ENCODE data around the gene ABLIM1.

The ABLIM1 gene

DNA sequence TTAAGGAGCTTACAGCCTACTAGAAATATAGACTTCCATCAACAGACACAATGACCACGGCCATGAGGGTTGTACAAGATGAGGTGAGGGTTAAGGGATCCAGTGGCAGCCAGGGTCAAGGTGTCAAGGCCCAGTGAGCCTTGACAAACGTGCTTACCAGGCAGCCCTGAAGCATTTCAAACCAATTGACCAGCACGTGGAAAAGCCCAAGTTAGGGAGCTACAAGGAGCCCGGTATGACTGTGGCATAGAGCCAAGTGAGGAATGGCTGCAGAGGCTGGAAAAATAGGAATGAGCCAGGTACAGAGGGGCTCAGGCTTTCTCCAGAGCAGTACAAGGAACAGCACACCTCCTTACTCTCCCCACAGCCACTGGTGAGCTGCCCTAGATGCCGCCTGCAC, 266.5 kb downstream of the ABLIM1 start:
- no peak for DNase-seq (ENCODE audit: low spot score)

DNA sequence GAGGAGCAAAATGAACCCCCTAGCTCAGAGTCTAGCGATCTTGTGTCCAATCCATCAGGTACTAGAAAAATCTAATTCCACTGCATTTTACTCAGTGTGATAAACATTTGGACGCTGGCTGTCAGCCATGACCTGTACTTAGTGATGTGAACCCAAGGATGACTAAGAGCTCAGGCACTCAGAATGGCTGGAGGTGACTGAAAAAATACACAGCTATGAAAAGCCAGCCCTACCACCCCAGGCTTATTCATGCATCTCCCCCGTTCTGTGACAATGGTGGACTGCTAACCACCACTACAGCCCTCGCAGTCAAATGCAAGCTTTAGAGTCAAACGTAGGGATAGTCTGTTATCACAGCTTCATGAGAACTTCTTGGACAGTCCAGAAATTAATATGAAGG, 268.6 kb downstream of the ABLIM1 start:
- DNase-seq (ENCODE audit: low spot score) = peak; percentile 47

DNA sequence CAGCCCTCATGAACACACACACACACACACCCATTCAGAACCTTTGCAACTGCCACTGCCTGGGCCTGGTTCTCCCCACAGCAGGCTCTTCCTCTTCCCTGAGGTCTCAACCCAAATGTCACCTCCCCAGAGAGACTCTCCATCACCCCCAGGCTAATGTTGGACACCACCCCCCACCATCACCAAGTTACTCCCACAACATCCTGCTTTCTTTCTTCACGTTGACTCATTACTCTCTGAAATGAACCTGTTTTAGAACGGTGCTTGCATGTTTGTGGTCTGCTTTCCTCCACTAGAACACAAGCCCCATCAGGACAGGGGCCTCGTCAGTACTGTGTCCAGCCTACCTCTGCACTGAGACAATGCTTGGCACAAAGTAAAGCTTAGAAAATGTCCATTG, 269.8 kb downstream of the ABLIM1 start:
- DNase-seq (ENCODE audit: low spot score) = no peak

DNA sequence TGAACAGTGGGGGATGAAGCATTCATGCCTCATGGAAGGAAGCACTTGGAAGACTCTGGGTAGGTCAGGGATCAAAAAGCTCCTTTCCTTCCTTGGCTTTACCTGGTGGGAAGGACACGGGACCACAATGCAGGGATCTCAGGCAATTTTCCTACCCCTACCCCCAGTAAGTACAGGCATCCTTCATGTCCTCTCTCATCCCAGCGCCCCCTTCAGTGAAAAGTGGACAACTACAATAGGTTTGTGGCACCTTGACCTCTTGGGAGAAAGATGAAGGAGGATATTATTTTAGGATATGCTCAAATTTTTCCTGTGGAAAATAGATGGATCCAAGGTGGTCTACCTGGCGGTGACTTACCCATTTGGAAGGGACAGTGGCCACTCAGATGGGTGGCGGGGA, 270.3 kb downstream of the ABLIM1 start:
- DNase-seq (ENCODE audit: low spot score) = no peak

DNA sequence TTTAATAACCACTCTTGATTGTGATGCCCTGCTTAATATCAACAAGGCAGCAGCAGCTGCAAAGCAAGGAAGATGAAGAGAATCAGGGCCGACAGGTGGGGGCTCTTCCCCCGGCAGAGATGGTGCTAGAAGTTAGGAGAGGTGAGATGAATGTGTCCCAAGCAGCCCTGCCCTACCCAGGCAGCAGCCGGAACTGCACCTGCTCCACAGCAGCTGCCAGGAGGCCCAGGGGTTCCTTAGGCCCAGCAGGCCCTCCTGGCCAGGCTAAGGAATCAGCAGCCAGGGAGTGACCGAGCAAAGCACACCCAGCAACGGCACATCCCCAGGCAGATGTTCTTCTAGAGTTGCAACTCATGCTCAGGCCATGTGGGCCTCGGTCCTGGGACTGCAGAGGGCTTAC, 271.6 kb downstream of the ABLIM1 start:
- no peak for DNase-seq (ENCODE audit: low spot score)

DNA sequence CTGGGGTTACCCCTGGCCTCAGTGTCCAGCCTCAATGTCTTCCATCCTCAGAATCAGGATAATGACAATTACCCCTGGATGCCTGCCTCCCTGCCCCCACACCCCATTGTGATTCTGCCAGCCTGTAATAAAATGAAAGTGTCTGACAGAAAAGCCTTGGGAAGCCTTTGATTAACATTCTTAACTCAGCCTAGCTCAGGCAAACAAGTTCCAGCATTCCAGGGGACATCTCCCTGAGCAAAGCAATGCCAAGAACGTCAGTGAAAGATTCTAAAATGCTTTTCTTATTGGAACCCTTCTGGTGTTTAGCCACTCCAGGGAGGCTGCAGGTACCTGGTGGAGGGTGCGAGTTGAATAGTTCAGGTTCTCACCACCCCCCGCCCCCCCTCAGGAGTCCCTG, 272.5 kb downstream of the ABLIM1 start:
- no peak for DNase-seq (ENCODE audit: low spot score)

DNA sequence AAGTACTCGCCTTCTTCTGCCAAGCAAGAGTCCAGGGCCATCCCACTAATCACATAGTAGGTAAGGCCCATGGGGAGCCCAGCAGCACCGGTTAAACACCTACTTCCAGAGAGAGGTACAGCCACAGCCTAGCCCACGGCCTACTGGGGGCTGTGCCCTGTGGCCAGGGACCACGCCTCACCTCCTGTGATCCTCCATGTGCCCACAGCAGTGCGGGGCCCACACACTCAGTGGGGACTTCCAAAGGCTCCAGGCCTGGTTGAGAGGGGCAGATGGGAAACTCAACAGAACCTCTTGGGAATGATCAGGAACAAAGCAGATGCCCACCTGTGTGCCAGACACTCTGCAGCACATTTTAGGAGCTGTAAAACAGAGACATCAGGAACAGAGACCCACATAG, 273.5 kb downstream of the ABLIM1 start:
- no peak for DNase-seq (ENCODE audit: low spot score)

DNA sequence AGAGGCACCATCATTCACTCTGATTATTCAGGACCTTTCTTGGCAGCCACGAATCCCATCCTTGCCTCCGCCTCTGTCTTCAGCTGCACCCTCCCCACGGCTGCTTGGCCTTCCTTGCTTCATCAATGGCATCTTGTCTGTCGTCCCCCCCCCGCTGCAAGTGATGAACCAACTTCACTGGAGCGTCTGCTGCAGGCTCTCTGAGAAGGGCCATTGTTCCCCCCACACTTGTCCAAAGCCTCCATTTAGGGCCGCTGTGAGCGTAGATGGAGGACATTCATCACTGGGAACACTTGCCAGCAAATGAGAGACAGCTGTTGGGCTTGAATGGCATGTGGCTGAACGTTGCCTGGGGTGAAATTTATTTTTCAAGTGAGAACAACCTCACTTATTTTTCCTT, 273.9 kb downstream of the ABLIM1 start:
- no peak for DNase-seq (ENCODE audit: low spot score)
